Esophagus squamous epithelium (tissue), 5 donors: ENCODE results near the gene KSR2. TPM values are rescaled to one million over a fixed set of nuclear protein-coding genes. Genes with fewer than 3 reads are reported as not detected.

Experiments used
- DNase-seq: peaks from one replicate; lab custom pipeline; 2025; lab: John Stamatoyannopoulos, UW
- H3K27ac ChIP-seq, 4 donors: fragments of 200-600 bp; sonication (generic); one replicate each; pipeline ENCODE4 v1.5.1; 2016 to 2019; ENCODE audit warnings: mild to moderate bottlenecking in 1 of 4
- H3K27me3 ChIP-seq, 4 donors: fragments of 200-600 bp; sonication (generic); 1 replicate in 3 of 4; 2 replicates in 1 of 4; pipeline versions ENCODE4 v1.5.1 to v1.6.0; 2017 to 2021; ENCODE audit warnings: antibody characterized with exemption in 1 of 4
- H3K36me3 ChIP-seq, 3 donors: fragments of 200-600 bp; sonication (generic); one replicate each; pipeline ENCODE4 v1.5.1; 2016 to 2019
- H3K4me1 ChIP-seq, 3 donors: fragments of 200-600 bp; sonication (generic); one replicate each; pipeline ENCODE4 v1.5.1; 2017 to 2019
- H3K4me3 ChIP-seq, 4 donors: fragments of 200-600 bp; sonication (generic); 1 replicate in 3 of 4; 2 replicates in 1 of 4; pipeline ENCODE4 v1.5.1; 2016 to 2019; ENCODE audit warnings: mild to moderate bottlenecking in 2 of 4, moderate library complexity in 1 of 4
- H3K9me3 ChIP-seq, 3 donors: fragments of 200-600 bp; sonication (generic); one replicate each; pipeline ENCODE4 v1.5.1; 2016 to 2019
- POLR2A ChIP-seq, 4 donors: fragments of 450-650 bp; IDR thresholded peaks; one replicate each; pipeline ENCODE4 v1.6.1; 2017; ENCODE audit warnings: antibody characterized with exemption in 4 of 4, mild to moderate bottlenecking in 4 of 4, moderate library complexity in 3 of 4
- WGBS, 2 donors: methylation state at CpG; one replicate each; pipeline ENCODE4 v1.1.5; 2018; 5-methylcytosine and 5-hydroxymethylcytosine counted together
- intact Hi-C: fragments of 100-400 bp; cut with DNase I; formaldehyde crosslinking; loops from one replicate; pipeline ENCODE4 v1.15.0; 2022
- total RNA-seq, 4 donors: library from RNA; depleted of rRNA; stranded (reverse); fragments of >200 nt; gene quantifications; one replicate each; pipeline ENCODE4 v1.1.0, GENCODE V29; 2016
- TF ChIP-seq, protein P1 (sequence below), 6 experiments: fragments of 450-650 bp in 4 of 6; fragments of 200-600 bp in 2 of 6; sonication (generic) in 2 of 6; IDR thresholded peaks; one replicate each; pipeline ENCODE4 v1.5.1; 2016 to 2019; ENCODE audit warnings: antibody characterized with exemption in 6 of 6, mild to moderate bottlenecking in 4 of 6, moderate library complexity in 4 of 6
- donor health status: DM: yes; HTN: yes; CAD: no.

KSR2 gene
- total RNA-seq, 4 donors from 2014 or later = under 0.01 to 0.13 (median 0.03) TPM

DNA sequence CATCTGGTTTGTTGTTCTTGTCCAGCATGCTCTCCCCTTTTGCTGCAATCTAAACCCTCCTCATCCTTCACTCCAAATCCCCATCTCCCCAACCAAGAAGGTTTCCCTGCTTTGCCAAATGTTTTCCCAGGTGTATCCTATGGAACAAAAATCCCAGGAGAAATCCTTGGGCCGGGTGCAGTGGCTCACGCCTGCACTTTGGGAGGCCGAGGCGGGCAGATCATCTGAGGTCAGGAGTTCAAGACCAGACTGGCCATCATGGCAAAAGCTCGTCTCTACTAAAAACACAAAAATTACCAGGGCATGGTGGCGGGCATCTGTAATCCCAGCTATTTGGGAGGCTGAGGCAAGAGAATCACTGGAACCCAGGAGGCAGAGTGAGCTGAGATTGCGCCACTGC, 5.0 kb downstream of the KSR2 start:
- no peaks in the 10 kb centered on the region for H3K36me3 ChIP-seq
- peaks cover 0 to 8% (median 2%) of the 10 kb centered on the region in 3 donors for H3K4me1 ChIP-seq
- no peak for DNase-seq
- no peak overlapping the region for H3K4me3 ChIP-seq
- 70 to 77% methylated on average over 2 to 3 of the region's 7 CpGs for WGBS, 2 donors
- TF ChIP-seq POLR2A (IDR thresholded peaks at IDR 0.05) = no peak
- TF ChIP-seq, protein P1, sequence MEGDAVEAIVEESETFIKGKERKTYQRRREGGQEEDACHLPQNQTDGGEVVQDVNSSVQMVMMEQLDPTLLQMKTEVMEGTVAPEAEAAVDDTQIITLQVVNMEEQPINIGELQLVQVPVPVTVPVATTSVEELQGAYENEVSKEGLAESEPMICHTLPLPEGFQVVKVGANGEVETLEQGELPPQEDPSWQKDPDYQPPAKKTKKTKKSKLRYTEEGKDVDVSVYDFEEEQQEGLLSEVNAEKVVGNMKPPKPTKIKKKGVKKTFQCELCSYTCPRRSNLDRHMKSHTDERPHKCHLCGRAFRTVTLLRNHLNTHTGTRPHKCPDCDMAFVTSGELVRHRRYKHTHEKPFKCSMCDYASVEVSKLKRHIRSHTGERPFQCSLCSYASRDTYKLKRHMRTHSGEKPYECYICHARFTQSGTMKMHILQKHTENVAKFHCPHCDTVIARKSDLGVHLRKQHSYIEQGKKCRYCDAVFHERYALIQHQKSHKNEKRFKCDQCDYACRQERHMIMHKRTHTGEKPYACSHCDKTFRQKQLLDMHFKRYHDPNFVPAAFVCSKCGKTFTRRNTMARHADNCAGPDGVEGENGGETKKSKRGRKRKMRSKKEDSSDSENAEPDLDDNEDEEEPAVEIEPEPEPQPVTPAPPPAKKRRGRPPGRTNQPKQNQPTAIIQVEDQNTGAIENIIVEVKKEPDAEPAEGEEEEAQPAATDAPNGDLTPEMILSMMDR (IDR thresholded peaks at IDR 0.05) = no peak
- H3K27ac ChIP-seq = no peak overlapping the region
- no peaks in the 10 kb centered on the region for H3K9me3 ChIP-seq
- intact Hi-C loops = no loop called here
- peaks cover 0 to 47% (median 2%) of the 10 kb centered on the region in 4 donors for H3K27me3 ChIP-seq

GRCh38 chr12:117936722-117937484, 31.9 kb downstream of the KSR2 start:
- H3K4me1 ChIP-seq = no peaks in the 10 kb centered on the region
- H3K36me3 ChIP-seq = no peaks in the 10 kb centered on the region
- intact Hi-C loops = no loop called here
- no peaks in the 10 kb centered on the region for H3K27me3 ChIP-seq
- H3K4me3 ChIP-seq = no peak overlapping the region
- no peak overlapping the region for H3K27ac ChIP-seq
- WGBS, 2 donors = 55 to 74% methylated on average over 6 of the region's 6 CpGs
- DNase-seq = no peak
- H3K9me3 ChIP-seq = no peaks in the 10 kb centered on the region
- TF ChIP-seq POLR2A (IDR thresholded peaks at IDR 0.05) = no peak
- TF ChIP-seq, protein P1 (IDR thresholded peaks at IDR 0.05) = no peak

GRCh38 chr12:117933545-117933944, 35.2 kb downstream of the KSR2 start:
- Histone ChIP-seq H3K36me3 (no peaks in the 10 kb centered on the region), H3K4me1 (no peaks in the 10 kb centered on the region), H3K27ac (no peak overlapping the region), H3K4me3 (no peak overlapping the region), H3K9me3 (no peaks in the 10 kb centered on the region), H3K27me3 (no peaks in the 10 kb centered on the region)
- TF ChIP-seq, protein P1 (IDR thresholded peaks at IDR 0.05) = no peak
- TF ChIP-seq POLR2A (IDR thresholded peaks at IDR 0.05) = no peak
- WGBS, 2 donors = 87 to 90% methylated on average over 5 of the region's 5 CpGs
- no peak for DNase-seq
- intact Hi-C loops = no loop called here

- DNase-seq = no peak
These were observed 42.3 kb downstream of the KSR2 start for GRCh38 chr12:117926391-117926899.

More at GRCh38 chr12:117926391-117926899, 42.3 kb downstream of the KSR2 start:
- TF ChIP-seq, protein P1 (IDR thresholded peaks at IDR 0.05) = no peak
- TF ChIP-seq POLR2A (IDR thresholded peaks at IDR 0.05) = no peak
- Histone ChIP-seq H3K4me1 (no peaks in the 10 kb centered on the region), H3K36me3 (no peaks in the 10 kb centered on the region), H3K9me3 (no peaks in the 10 kb centered on the region), H3K4me3 (no peak overlapping the region), H3K27me3 (no peaks in the 10 kb centered on the region), H3K27ac (no peak overlapping the region)
- 52 to 86% methylated on average over 2 to 3 of the region's 4 CpGs for WGBS, 2 donors
- intact Hi-C loops = no loop called here
